Muscle of leg (tissue), 11 donors: ENCODE measurements around the gene SLC15A3. TPM values are rescaled to one million over a fixed set of nuclear protein-coding genes. Genes with fewer than 3 reads are reported as not detected.

Source experiments
- DNase-seq: peaks from one replicate; pipeline ENCODE4 v3.0.0; 2013
- H3K27ac ChIP-seq: one replicate; pipeline ENCODE4 v1.5.1; 2013; ENCODE audit warnings: mild to moderate bottlenecking, low read length, control low read depth
- H3K27me3 ChIP-seq: one replicate; pipeline ENCODE4 v1.6.1; 2013; ENCODE audit warnings: low read length; ENCODE audit not compliant: control insufficient read depth, insufficient read depth
- H3K36me3 ChIP-seq: one replicate; pipeline ENCODE4 v1.6.1; 2013; ENCODE audit warnings: low read length; ENCODE audit not compliant: control insufficient read depth, insufficient read depth
- H3K4me1 ChIP-seq: one replicate; pipeline ENCODE4 v1.6.1; 2013; ENCODE audit warnings: low read length; ENCODE audit not compliant: control insufficient read depth, insufficient read depth
- H3K4me3 ChIP-seq: one replicate; pipeline ENCODE4 v1.5.1; 2013; ENCODE audit warnings: low read length, control low read depth
- H3K9me3 ChIP-seq: replicated peaks from 2 replicates; pipeline ENCODE4 v1.6.1; 2013; ENCODE audit warnings: low read depth, low read length; ENCODE audit not compliant: control insufficient read depth
- WGBS: methylation state at CpG from one replicate; pipeline ENCODE4 v1.1.5; 2013; ENCODE audit warnings: missing lambda C conversion rate; ENCODE audit not compliant: insufficient coverage; 5-methylcytosine and 5-hydroxymethylcytosine counted together
- polyA plus RNA-seq, 8 donors: library from polyadenylated mRNA; unstranded; fragments of 120-200 nt; gene quantifications; one replicate each; pipeline versions ENCODE4 v1.2.1 to v1.2.3, GENCODE V29; 2013; ENCODE audit warnings: inconsistent platforms in 1 of 8, low replicate concordance in 1 of 8; ENCODE audit not compliant: insufficient read length in 8 of 8, insufficient read depth in 1 of 8
- total RNA-seq: library from RNA; stranded (reverse); fragments of 120-200 nt; gene quantifications from one replicate; pipeline ENCODE4 v1.2.4, GENCODE V29; 2013

SLC15A3 gene
- total and polyA plus RNA-seq, 9 donors, result 12.3 to 26.9 (median 22.2) TPM

- Histone ChIP-seq H3K4me1 (peaks cover 27% of the 10 kb centered on the region), H3K36me3 (peaks cover 64% of the 10 kb centered on the region), H3K9me3 (no peaks in the 10 kb centered on the region), H3K27me3 (peaks cover 7% of the 10 kb centered on the region), H3K27ac (no peak overlapping the region), H3K4me3 (no peak overlapping the region)
- no peak for DNase-seq
- 61% methylated on average over 3 of the region's 6 CpGs for WGBS
Observed at GRCh38 chr11:60925868-60926267, 26.1 kb downstream of the SLC15A3 start.

- Histone ChIP-seq H3K4me1 (peaks cover 27% of the 10 kb centered on the region), H3K9me3 (no peaks in the 10 kb centered on the region), H3K4me3 (peak overlapping the region; percentile 73), H3K36me3 (peaks cover 64% of the 10 kb centered on the region), H3K27ac (no peak overlapping the region), H3K27me3 (peaks cover 7% of the 10 kb centered on the region)
- under 1% methylated on average over 29 of the region's 35 CpGs for WGBS
- DNase-seq, result peak; percentile 28
Observed at GRCh38 chr11:60924906-60925853, 26.8 kb downstream of the SLC15A3 start.

GRCh38 chr11:60924110-60924905 lies 27.7 kb downstream of the SLC15A3 start, which contains the start of gene TMEM132A:
TSS of gene TMEM132A (plus strand) at chr11:60924460. CDS start at chr11:60924634, 174 bp downstream.
- Histone ChIP-seq H3K9me3 (no peaks in the 10 kb centered on the region), H3K4me3 (peak within 1 kb of the TSS; percentile 73), H3K36me3 (peaks cover 64% of the 10 kb centered on the region), H3K27ac (no peak within 1 kb of the TSS), H3K4me1 (peaks cover 31% of the 10 kb centered on the region), H3K27me3 (peaks cover 7% of the 10 kb centered on the region)
- peak; percentile 90 for DNase-seq
- WGBS, result under 1% methylated on average over 53 of the region's 69 CpGs

- Histone ChIP-seq H3K27ac (no peak overlapping the region), H3K36me3 (peaks cover 59% of the 10 kb centered on the region), H3K9me3 (no peaks in the 10 kb centered on the region), H3K27me3 (peaks cover 7% of the 10 kb centered on the region), H3K4me3 (peak overlapping the region; percentile 73), H3K4me1 (peaks cover 35% of the 10 kb centered on the region)
- 52% methylated on average over 3 of the region's 6 CpGs for WGBS
- no peak for DNase-seq
Observed at GRCh38 chr11:60923800-60924109, 28.2 kb downstream of the SLC15A3 start.

- Histone ChIP-seq H3K4me3 (no peak overlapping the region), H3K27ac (no peak overlapping the region), H3K4me1 (peaks cover 37% of the 10 kb centered on the region), H3K9me3 (no peaks in the 10 kb centered on the region), H3K36me3 (peaks cover 56% of the 10 kb centered on the region), H3K27me3 (peaks cover 7% of the 10 kb centered on the region)
- DNase-seq, result peak; percentile 29
- 80% methylated on average over 1 of the region's 5 CpGs for WGBS
Observed at GRCh38 chr11:60923326-60923725, 28.6 kb downstream of the SLC15A3 start.

- DNase-seq, result no peak
- peaks cover 55% of the 10 kb centered on the region for H3K36me3 ChIP-seq
- 77% methylated on average over 4 of the region's 6 CpGs for WGBS
- no peak overlapping the region for H3K4me3 ChIP-seq
- peaks cover 37% of the 10 kb centered on the region for H3K4me1 ChIP-seq
- no peak overlapping the region for H3K27ac ChIP-seq
- no peaks in the 10 kb centered on the region for H3K9me3 ChIP-seq
- H3K27me3 ChIP-seq, result peaks cover 7% of the 10 kb centered on the region
Observed at GRCh38 chr11:60922906-60923305, 29.1 kb downstream of the SLC15A3 start.

- WGBS, result 53% methylated on average over 22 of the region's 23 CpGs
- peaks cover 7% of the 10 kb centered on the region for H3K27me3 ChIP-seq
- H3K36me3 ChIP-seq, result peaks cover 45% of the 10 kb centered on the region
- DNase-seq, result no peak
- H3K4me1 ChIP-seq, result peaks cover 42% of the 10 kb centered on the region
- no peak overlapping the region for H3K27ac ChIP-seq
- no peak overlapping the region for H3K4me3 ChIP-seq
- no peaks in the 10 kb centered on the region for H3K9me3 ChIP-seq
Observed at GRCh38 chr11:60921777-60922335, 30.1 kb downstream of the SLC15A3 start.

GRCh38 chr11:60921259-60921658 lies 30.7 kb downstream of the SLC15A3 start:
- peaks cover 47% of the 10 kb centered on the region for H3K4me1 ChIP-seq

GRCh38 chr11:60919956-60920355 lies 32.0 kb downstream of the SLC15A3 start:
- Histone ChIP-seq H3K27me3 (peaks cover 2% of the 10 kb centered on the region), H3K36me3 (peaks cover 42% of the 10 kb centered on the region), H3K4me1 (peaks cover 48% of the 10 kb centered on the region), H3K9me3 (no peaks in the 10 kb centered on the region), H3K4me3 (no peak overlapping the region), H3K27ac (no peak overlapping the region)
- no peak for DNase-seq
- WGBS, result 80% methylated on average over 1 of the region's 2 CpGs

More at GRCh38 chr11:60921259-60921658, 30.7 kb downstream of the SLC15A3 start:
- no peak for DNase-seq
- peaks cover 42% of the 10 kb centered on the region for H3K36me3 ChIP-seq
- H3K4me3 ChIP-seq, result no peak overlapping the region
- WGBS, result 68% methylated on average over 2 of the region's 11 CpGs
- no peak overlapping the region for H3K27ac ChIP-seq
- no peaks in the 10 kb centered on the region for H3K9me3 ChIP-seq
- peaks cover 7% of the 10 kb centered on the region for H3K27me3 ChIP-seq

- Histone ChIP-seq H3K27me3 (no peaks in the 10 kb centered on the region), H3K27ac (no peak overlapping the region), H3K4me3 (no peak overlapping the region), H3K36me3 (peaks cover 42% of the 10 kb centered on the region), H3K9me3 (no peaks in the 10 kb centered on the region), H3K4me1 (peaks cover 47% of the 10 kb centered on the region)
- no CpG with 5 or more reads among the region's 1 CpG for WGBS
- DNase-seq, result no peak
Observed at GRCh38 chr11:60919320-60919719, 32.7 kb downstream of the SLC15A3 start.
